ENCODE results near the gene PTPN2. TPM values are rescaled to one million over a fixed set of nuclear protein-coding genes. Genes with fewer than 3 reads are reported as not detected.

PTPN2 gene
- total and polyA plus RNA-seq, 9 of the 15 experiments (the other 6 are each of a cell fraction or from before 2014, with no cell fraction given): 36.6 to 66.4 (median 43.8) TPM

- TF ChIP-seq CTCFL (IDR thresholded peaks at IDR 0.05; ENCODE audit: borderline replicate concordance, insufficient read depth, low read depth, low read length, poor library complexity, severe bottlenecking) (no peak), CEBPB (tag; IDR thresholded peaks at IDR 0.05) (no peak), ZNF668 (CRISPR knock-in tag; IDR thresholded peaks at IDR 0.05) (no peak), CAMTA2 (CRISPR knock-in tag; conservative IDR thresholded peaks at IDR 0.05) (peak; percentile 92; the same call in 1 of the 2 replicates), ZNF124 (CRISPR knock-in tag; IDR thresholded peaks at IDR 0.05) (no peak), MAFF (IDR thresholded peaks at IDR 0.05; ENCODE audit: low read length) (no peak), TAF1 (IDR thresholded peaks at IDR 0.05; ENCODE audit: control insufficient read depth, extremely low read depth, insufficient read depth, low read length, severe bottlenecking) (peak; percentile 72), ZNF76 (CRISPR knock-in tag; IDR thresholded peaks at IDR 0.05; ENCODE audit: borderline replicate concordance) (no peak), RB1 (IDR thresholded peaks at IDR 0.05; ENCODE audit: low read depth) (peak; percentile 87), MBD2 (IDR thresholded peaks at IDR 0.05; ENCODE audit: borderline replicate concordance, low read depth) (peak; percentile 62; the same call in 1 of the 2 replicates), PCBP2 (IDR thresholded peaks at IDR 0.05; ENCODE audit: low read depth, low read length, poor library complexity, severe bottlenecking) (no peak), SMARCA4 (IDR thresholded peaks at IDR 0.05) (no peak), ZNF384 (IDR thresholded peaks at IDR 0.05; ENCODE audit: low read depth, low read length) (peak; percentile 99), PBX2 (CRISPR knock-in tag; IDR thresholded peaks at IDR 0.05; ENCODE audit: low read depth) (no peak), PBX2 (tag; conservative IDR thresholded peaks at IDR 0.05; ENCODE audit: low read depth) (no peak), ZNF316 (IDR thresholded peaks at IDR 0.05) (peak; percentile 58), CBX1 (IDR thresholded peaks at IDR 0.05; ENCODE audit: low read depth) (peak; percentile 82), ZNF592 (IDR thresholded peaks at IDR 0.05) (peak; percentile 82), MYNN (IDR thresholded peaks at IDR 0.05) (no peak), MYNN (CRISPR knock-in tag; IDR thresholded peaks at IDR 0.05) (no peak), SMC3 (conservative IDR thresholded peaks at IDR 0.05; ENCODE audit: insufficient read depth, low read depth, low read length) (no peak)
These were observed at the start of gene PTPN2 (continued) for GRCh38 chr18:12883684-12884405.

Measured in K562 (cell line).